Activated naive CD4-positive, alpha-beta T cell treated with anti-CD3 and anti-CD28 coated beads for 36 hours (primary cell): Measurements from ENCODE around the gene KLK1. TPM values are rescaled to one million over a fixed set of nuclear protein-coding genes. Genes with fewer than 3 reads are reported as not detected.
A peak's percentile ranks its signal among the peaks of the same experiment; 100 is the strongest.

Experiments used
- CTCF ChIA-PET: fragments of 350-600 bp; sonication (Branson Sonifier 250); formaldehyde crosslinking; loops from one replicate; lab custom pipeline; 2021; ENCODE audit warnings: antibody characterized with exemption; lab: Charles Lee
- DNase-seq: peaks from one replicate; pipeline ENCODE4 v3.0.0-alpha.2; 2020
- H3K27ac Mint-ChIP-seq: one replicate; pipeline ENCODE4 v1.8.0; 2021; ENCODE audit warnings: mild to moderate bottlenecking, mixed read lengths
- H3K27me3 Mint-ChIP-seq: one replicate; pipeline ENCODE4 v1.8.0; 2021; ENCODE audit warnings: low read depth, mixed read lengths
- H3K36me3 Mint-ChIP-seq: one replicate; pipeline ENCODE4 v1.8.0; 2021; ENCODE audit warnings: low read depth, mixed read lengths
- H3K4me1 Mint-ChIP-seq: one replicate; pipeline ENCODE4 v1.8.0; 2021; ENCODE audit warnings: low read depth, mixed read lengths
- H3K4me3 Mint-ChIP-seq: one replicate; pipeline ENCODE4 v1.8.0; 2021; ENCODE audit warnings: mild to moderate bottlenecking, moderate library complexity, mixed read lengths
- H3K9me3 Mint-ChIP-seq: one replicate; pipeline ENCODE4 v1.8.0; 2021; ENCODE audit warnings: mixed read lengths
- intact Hi-C: fragments of 100-400 bp; cut with micrococcal nuclease; formaldehyde crosslinking; loops from one replicate; pipeline ENCODE4 v1.15.1; 2023
- total RNA-seq, 2 experiments: library from RNA; stranded (reverse); gene quantifications; one replicate each; pipeline ENCODE4 v1.2.3, GENCODE V29; 2021

Gene KLK1
- total RNA-seq, 2 experiments from 2014 or later: 0.79 to 1.1 TPM

DNA sequence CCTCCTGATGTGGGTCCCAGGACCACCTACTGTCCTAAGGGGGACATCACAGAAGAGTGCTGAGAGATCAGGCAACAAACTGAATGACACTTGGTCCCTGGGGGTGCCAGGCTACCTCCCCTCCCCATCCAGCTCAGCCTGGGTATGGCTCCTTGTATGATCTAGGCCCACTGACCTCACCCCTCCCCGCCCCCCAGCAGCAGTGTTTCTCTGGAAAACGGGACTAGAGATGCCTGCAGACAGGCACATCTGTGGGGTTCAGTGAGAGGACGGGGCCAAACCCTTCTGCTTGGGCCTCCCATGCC lies 24.1 kb downstream of the KLK1 start:
- Mint-ChIP-seq H3K27me3 (no peaks in the 10 kb centered on the region), H3K4me1 (peaks cover 25% of the 10 kb centered on the region), H3K9me3 (no peaks in the 10 kb centered on the region), H3K36me3 (peaks cover 49% of the 10 kb centered on the region), H3K4me3 (no peak overlapping the region), H3K27ac (no peak overlapping the region)
- intact Hi-C loops: no loop called here
- CTCF ChIA-PET: no interaction called here
- DNase-seq: no peak

DNA sequence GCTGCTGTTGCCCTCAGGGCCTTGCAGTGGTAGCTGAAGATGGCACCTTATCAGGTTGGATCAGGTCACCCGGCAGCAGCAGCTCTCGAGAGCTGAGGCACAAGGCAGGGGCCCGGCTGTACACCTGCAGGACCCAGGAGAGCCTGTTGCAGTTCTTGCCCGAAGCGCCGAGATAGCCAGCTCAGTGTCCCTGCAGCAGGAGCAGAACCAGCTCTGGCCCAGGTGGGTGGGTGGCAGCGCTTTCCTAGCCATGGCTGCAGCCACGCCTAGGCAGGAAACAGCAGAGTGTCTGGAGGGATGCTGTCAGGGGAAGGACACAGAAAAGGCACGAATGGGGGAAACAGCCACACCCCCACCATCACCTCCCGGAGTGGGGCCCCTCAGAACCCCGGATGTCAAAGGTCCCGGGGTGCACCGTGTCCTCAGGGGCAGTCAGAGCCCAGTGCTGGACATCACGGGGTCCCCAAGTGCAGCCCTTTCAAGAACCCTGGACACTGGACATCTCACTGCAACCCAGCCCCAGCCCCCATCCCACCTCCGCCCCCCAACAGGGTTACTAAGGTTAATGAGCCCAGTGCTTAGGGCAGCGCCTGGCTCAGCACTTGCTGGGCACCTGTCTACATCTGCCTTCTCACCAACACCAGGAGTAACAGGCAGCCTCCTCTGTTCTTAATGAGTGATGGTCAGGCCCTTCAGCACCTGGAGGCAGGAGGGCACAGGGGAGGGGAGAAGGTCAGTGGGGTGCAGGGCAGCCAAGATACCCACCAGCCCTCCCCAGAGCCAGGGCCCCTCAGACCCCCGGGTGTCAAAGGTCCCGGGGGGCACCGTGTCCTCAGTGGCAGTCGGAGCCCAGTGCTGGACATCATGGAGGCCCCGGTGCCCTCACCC lies 24.7 kb downstream of the KLK1 start:
- intact Hi-C loops: no loop called here
- H3K9me3 Mint-ChIP-seq: no peaks in the 10 kb centered on the region
- H3K4me3 Mint-ChIP-seq: no peak overlapping the region
- H3K27ac Mint-ChIP-seq: no peak overlapping the region
- peaks cover 45% of the 10 kb centered on the region for H3K36me3 Mint-ChIP-seq
- H3K27me3 Mint-ChIP-seq: no peaks in the 10 kb centered on the region
- H3K4me1 Mint-ChIP-seq: peaks cover 29% of the 10 kb centered on the region
- no peak for DNase-seq
- CTCF ChIA-PET: no interaction called here

- intact Hi-C loops: no loop called here
- peaks cover 36% of the 10 kb centered on the region for H3K36me3 Mint-ChIP-seq
- no peak overlapping the region for H3K4me3 Mint-ChIP-seq
- peak; percentile 26 for DNase-seq
- H3K4me1 Mint-ChIP-seq: peaks cover 28% of the 10 kb centered on the region
- H3K27ac Mint-ChIP-seq: no peak overlapping the region
- H3K9me3 Mint-ChIP-seq: no peaks in the 10 kb centered on the region
- no peaks in the 10 kb centered on the region for H3K27me3 Mint-ChIP-seq
- CTCF ChIA-PET: no interaction called here
These were observed 25.6 kb downstream of the KLK1 start for GRCh38 chr19:50797781-50798658.

DNA sequence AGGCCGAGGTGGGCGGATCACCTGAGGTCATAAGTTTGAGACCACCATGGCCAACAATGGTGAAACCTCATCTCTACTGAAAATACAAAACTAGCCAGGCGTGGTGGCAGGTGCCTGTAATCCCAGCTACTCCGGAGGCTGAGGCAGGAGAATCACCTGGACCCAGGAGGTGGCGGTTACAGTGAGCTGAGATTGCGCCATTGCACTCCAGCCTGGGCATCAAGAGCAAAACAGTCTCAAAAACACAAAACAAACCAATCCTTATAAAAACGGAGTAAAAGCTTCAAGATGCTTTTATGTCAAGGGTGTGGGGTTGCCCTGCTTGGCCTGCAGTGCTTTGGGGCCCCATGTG lies 26.2 kb downstream of the KLK1 start:
- Mint-ChIP-seq H3K4me1 (peaks cover 22% of the 10 kb centered on the region), H3K27ac (no peak overlapping the region), H3K27me3 (no peaks in the 10 kb centered on the region), H3K36me3 (peaks cover 30% of the 10 kb centered on the region), H3K9me3 (no peaks in the 10 kb centered on the region), H3K4me3 (no peak overlapping the region)
- CTCF ChIA-PET: no interaction called here
- DNase-seq: no peak
- intact Hi-C loops: no loop called here

DNA sequence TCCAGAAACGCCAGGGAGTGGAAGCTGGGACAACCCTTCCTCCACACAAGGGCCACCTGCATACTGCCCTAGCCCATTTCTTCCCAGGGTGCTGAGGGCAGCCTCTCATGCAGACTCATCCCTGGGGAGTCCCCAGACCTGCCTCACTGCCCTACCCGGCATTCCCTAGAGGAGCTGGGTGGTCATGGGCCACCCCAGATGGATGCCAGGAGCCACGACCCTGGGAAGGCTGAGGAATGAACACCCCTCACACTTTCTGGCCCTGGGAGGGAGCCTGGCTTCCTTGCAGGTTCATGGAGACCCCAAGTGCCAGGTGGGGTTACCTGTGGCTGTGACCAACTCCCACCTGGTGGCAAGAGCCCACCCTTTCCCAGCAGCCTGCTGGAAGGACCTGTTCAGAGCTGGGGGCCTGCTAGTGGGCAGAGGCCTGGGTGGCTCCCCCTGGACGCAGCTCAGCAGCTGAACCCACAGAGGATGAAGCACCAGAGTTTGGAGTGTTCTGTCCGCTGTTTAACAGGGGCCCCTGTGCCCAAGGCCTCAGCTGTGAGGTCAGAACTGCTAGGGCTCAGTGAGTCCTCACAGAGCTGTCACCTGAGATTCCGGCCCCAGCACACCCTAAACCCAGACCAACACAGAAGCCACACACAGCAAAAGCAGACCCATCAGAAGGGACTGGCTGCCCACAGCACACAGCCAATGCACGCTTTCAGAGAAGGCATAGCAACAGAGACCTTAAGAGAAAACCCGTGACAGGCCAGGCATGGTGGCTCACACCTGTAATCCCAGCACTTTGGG lies 26.8 kb downstream of the KLK1 start:
- Mint-ChIP-seq H3K4me3 (no peak overlapping the region), H3K9me3 (no peaks in the 10 kb centered on the region), H3K36me3 (peaks cover 24% of the 10 kb centered on the region), H3K27ac (no peak overlapping the region), H3K4me1 (peaks cover 16% of the 10 kb centered on the region), H3K27me3 (no peaks in the 10 kb centered on the region)
- no peak for DNase-seq
- intact Hi-C loops: no loop called here
- CTCF ChIA-PET: no interaction called here

GRCh38 chr19:50796128-50796633 lies 27.4 kb downstream of the KLK1 start:
- Mint-ChIP-seq H3K36me3 (peaks cover 20% of the 10 kb centered on the region), H3K27ac (no peak overlapping the region), H3K9me3 (no peaks in the 10 kb centered on the region), H3K4me1 (peaks cover 14% of the 10 kb centered on the region), H3K4me3 (no peak overlapping the region), H3K27me3 (no peaks in the 10 kb centered on the region)
- intact Hi-C loops: no loop called here
- CTCF ChIA-PET: no interaction called here
- DNase-seq: no peak

DNA sequence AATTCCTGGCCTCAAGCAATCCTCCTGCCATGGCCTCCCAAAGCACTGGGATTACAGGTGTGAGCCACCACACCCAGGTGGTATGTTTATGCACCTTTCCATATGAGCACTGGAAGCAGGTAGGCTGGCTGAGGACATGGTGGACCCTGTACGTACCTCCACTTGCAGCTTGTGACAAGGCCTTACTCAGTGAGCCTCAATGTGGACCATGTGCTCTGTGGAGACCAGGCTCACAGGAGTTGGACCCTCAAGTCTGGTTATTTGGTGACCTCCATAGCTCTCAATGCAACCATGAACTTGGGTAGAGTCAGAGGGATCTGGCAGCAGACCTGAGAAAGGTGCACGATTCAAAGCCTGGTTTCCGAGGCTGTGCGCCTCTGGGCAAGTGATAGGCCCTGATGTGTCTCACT lies 27.9 kb downstream of the KLK1 start:
- Mint-ChIP-seq H3K27ac (peak overlapping the region; percentile 68), H3K9me3 (no peaks in the 10 kb centered on the region), H3K27me3 (no peaks in the 10 kb centered on the region), H3K36me3 (peaks cover 15% of the 10 kb centered on the region), H3K4me1 (peaks cover 9% of the 10 kb centered on the region), H3K4me3 (no peak overlapping the region)
- no peak for DNase-seq
- CTCF ChIA-PET: interaction anchor here (1.2 kb wide), 1 partner anchor 11 kb away, joined by 3 read pairs; no protein-coding TSS in a partner anchor
- intact Hi-C loops: no loop called here

- Mint-ChIP-seq H3K27ac (peak overlapping the region; percentile 68), H3K36me3 (peaks cover 12% of the 10 kb centered on the region), H3K9me3 (no peaks in the 10 kb centered on the region), H3K4me1 (peaks cover 7% of the 10 kb centered on the region), H3K4me3 (no peak overlapping the region), H3K27me3 (no peaks in the 10 kb centered on the region)
- no peak for DNase-seq
- CTCF ChIA-PET: interaction anchor here (1.2 kb wide), 1 partner anchor 10 kb away, joined by 3 read pairs; no protein-coding TSS in a partner anchor
- intact Hi-C loops: loop anchor here (1.0 kb wide), 1 partner anchor 127 kb away; no protein-coding TSS in a partner anchor
These were observed 28.5 kb downstream of the KLK1 start for GRCh38 chr19:50794876-50795663.

- H3K4me3 Mint-ChIP-seq: no peak overlapping the region
- no peaks in the 10 kb centered on the region for H3K9me3 Mint-ChIP-seq
- peak overlapping the region; percentile 57 for H3K27ac Mint-ChIP-seq
- CTCF ChIA-PET: interaction anchor here (1.2 kb wide), 2 partner anchors 10 to 16 kb away, joined by 3 read pairs; no protein-coding TSS in a partner anchor
- peak; percentile 56 for DNase-seq
- no peaks in the 10 kb centered on the region for H3K27me3 Mint-ChIP-seq
- intact Hi-C loops: loop anchor here (1.0 kb wide), 1 partner anchor 128 kb away; no protein-coding TSS in a partner anchor
- H3K36me3 Mint-ChIP-seq: peaks cover 9% of the 10 kb centered on the region
- H3K4me1 Mint-ChIP-seq: peaks cover 6% of the 10 kb centered on the region
These were observed 29.3 kb downstream of the KLK1 start for GRCh38 chr19:50794074-50794875.

DNA sequence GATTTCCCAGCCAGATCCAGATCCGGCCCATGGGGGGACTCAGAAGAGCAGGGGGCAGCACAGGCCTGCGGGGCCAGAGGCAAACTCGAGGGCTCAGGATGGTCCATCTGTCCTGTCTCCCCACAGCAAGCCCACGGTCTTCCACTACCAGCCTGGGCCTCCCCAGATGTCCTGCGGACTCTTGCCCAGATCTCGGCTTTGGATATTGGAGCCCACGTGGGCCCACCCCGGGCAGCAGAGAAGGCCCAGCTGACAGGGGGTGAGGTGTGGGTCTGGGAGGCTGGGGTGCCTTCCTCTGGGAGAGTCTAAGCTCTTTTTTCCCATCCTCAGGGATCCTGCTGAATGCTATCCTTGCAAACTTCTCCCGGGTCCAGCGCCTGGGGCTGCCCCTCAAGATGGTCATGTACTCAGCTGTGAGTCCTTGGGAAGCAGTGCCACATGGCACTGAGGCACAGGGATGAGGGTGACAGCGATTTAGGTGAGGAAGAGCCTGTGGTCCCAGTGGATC lies 30.0 kb downstream of the KLK1 start:
- Mint-ChIP-seq H3K9me3 (no peaks in the 10 kb centered on the region), H3K27ac (no peak overlapping the region), H3K36me3 (peaks cover 9% of the 10 kb centered on the region), H3K4me3 (no peak overlapping the region), H3K4me1 (peaks cover 6% of the 10 kb centered on the region), H3K27me3 (no peaks in the 10 kb centered on the region)
- intact Hi-C loops: loop anchor here (1.0 kb wide), 1 partner anchor 129 kb away; no protein-coding TSS in a partner anchor
- no peak for DNase-seq
- CTCF ChIA-PET: interaction anchor here (1.2 kb wide), 1 partner anchor 15 kb away, joined by 3 read pairs; no protein-coding TSS in a partner anchor
